ENCODE measurements around the gene LAMA2.

LAMA2 gene

DNA sequence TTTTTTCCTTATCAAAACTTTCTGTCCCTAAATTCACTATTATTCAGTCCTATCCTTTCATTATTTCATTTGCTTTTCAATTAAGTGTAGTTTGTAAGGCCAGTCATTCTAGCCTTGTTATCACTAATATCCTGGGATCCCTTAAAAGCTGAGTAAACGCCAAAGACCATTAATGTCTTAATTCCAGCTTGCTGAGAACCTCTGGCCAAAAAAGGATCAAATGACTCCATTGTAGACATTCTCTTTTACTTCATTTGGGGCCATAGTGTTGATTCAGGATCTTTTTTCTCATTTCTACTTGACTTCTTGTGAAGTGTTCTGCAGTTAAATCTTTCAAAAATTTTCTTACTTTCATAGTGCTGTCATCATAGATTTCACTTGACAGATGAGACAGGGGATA is 379.7 kb downstream of the LAMA2 start:
- no peaks in the 10 kb centered on the region for H3K4me1 ChIP-seq (ENCODE audit: control insufficient read depth, insufficient read depth, low read length)
- no peak overlapping the region for H3K9ac ChIP-seq (ENCODE audit: low read length in 2 of 2)
- H3K4me3 ChIP-seq (ENCODE audit: low read length in 2 of 2), result no peak overlapping the region
- no peak overlapping the region for H3K27ac ChIP-seq (ENCODE audit: low read length)
- H3K27me3 ChIP-seq (ENCODE audit: control insufficient read depth in 1 of 2, insufficient read depth in 2 of 2, low read length in 2 of 2), result no peaks in the 10 kb centered on the region
- H3K9me3 ChIP-seq (ENCODE audit: control insufficient read depth in 2 of 2, low read length in 2 of 2), result no peaks in the 10 kb centered on the region
- H3K36me3 ChIP-seq (ENCODE audit: control insufficient read depth in 2 of 2, insufficient read depth in 2 of 2, low read length in 2 of 2), result no peaks in the 10 kb centered on the region

DNA sequence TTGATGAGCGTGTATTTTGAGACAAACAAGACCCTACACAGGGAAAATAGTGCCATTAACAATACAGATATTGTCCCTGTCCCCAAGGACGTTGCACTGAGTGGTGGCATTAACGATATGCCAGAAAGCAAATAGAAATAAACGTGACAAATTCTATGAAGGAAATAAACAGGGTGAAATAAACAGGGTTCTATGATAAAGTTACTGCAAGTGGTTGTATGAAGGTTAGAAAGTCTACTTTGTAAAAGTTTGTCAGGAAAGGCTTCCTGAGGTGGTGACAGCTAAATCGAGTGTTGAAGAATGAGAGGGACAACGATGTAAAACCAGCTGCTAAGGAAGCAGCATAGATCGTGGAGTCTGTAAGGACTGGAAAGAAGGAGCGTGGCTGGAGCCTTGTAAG is 380.2 kb downstream of the LAMA2 start:
- Histone ChIP-seq H3K4me1 (ENCODE audit: control insufficient read depth, insufficient read depth, low read length) (no peaks in the 10 kb centered on the region), H3K27me3 (ENCODE audit: control insufficient read depth in 1 of 2, insufficient read depth in 2 of 2, low read length in 2 of 2) (no peaks in the 10 kb centered on the region), H3K27ac (ENCODE audit: low read length) (no peak overlapping the region), H3K9ac (ENCODE audit: low read length in 2 of 2) (no peak overlapping the region), H3K9me3 (ENCODE audit: control insufficient read depth in 2 of 2, low read length in 2 of 2) (no peaks in the 10 kb centered on the region), H3K4me3 (ENCODE audit: low read length in 2 of 2) (no peak overlapping the region), H3K36me3 (ENCODE audit: control insufficient read depth in 2 of 2, insufficient read depth in 2 of 2, low read length in 2 of 2) (no peaks in the 10 kb centered on the region)

DNA sequence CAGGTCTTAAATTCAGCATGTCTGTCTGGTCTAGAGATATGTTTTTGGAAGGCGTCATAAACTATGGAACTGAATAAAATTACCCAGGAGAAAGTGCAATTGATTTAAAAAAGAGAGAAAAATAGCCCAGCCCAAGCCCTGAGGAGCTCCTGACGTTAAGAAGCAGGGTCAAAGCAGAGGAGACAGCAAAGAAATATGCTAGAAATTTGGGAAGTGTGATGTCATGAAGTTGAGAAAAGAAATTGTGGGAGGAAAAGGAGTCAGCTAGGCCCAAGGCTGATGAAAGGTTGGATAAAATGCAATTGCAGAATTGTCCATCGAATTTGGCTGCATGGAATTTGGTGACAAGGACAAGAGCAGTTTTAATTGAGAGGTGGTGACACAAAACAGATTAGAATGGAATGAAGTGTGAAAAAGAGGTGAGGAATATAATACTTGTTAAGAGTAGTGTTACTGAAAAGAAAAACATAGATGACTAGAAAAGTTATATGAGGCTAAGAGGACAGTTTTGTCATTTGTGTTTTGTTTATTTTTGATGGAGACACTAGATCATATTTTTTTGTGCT is 381.6 kb downstream of the LAMA2 start:
- H3K4me1 ChIP-seq (ENCODE audit: control insufficient read depth, insufficient read depth, low read length), result no peaks in the 10 kb centered on the region

DNA sequence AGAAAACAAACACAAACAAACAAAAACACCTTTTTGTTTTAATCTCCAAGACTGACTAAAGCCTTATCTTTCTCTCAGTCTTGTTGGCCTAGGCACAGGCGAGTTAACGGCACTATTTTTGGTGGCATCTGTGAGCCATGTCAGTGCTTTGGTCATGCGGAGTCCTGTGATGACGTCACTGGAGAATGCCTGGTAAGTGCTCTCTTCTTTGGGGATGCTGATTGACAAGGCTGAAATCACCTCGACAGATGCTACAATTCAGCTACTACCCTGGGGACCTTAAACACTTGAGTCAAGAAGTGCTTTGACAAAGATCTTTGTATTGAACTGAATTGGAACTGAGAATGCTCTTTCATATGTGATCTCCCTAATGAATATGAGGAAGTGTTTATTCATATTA is 384.1 kb downstream of the LAMA2 start:
- H3K27ac ChIP-seq (ENCODE audit: low read length), result no peak overlapping the region
- no peaks in the 10 kb centered on the region for H3K27me3 ChIP-seq (ENCODE audit: control insufficient read depth in 1 of 2, insufficient read depth in 2 of 2, low read length in 2 of 2)
- H3K4me3 ChIP-seq (ENCODE audit: low read length in 2 of 2), result no peak overlapping the region
- no peaks in the 10 kb centered on the region for H3K9me3 ChIP-seq (ENCODE audit: control insufficient read depth in 2 of 2, low read length in 2 of 2)
- no peaks in the 10 kb centered on the region for H3K36me3 ChIP-seq (ENCODE audit: control insufficient read depth in 2 of 2, insufficient read depth in 2 of 2, low read length in 2 of 2)
- no peak overlapping the region for H3K9ac ChIP-seq (ENCODE audit: low read length in 2 of 2)
- no peaks in the 10 kb centered on the region for H3K4me1 ChIP-seq (ENCODE audit: control insufficient read depth, insufficient read depth, low read length)

More for the DNA sequence above, 381.6 kb downstream of the LAMA2 start:
- Histone ChIP-seq H3K36me3 (ENCODE audit: control insufficient read depth in 2 of 2, insufficient read depth in 2 of 2, low read length in 2 of 2) (no peaks in the 10 kb centered on the region), H3K27me3 (ENCODE audit: control insufficient read depth in 1 of 2, insufficient read depth in 2 of 2, low read length in 2 of 2) (no peaks in the 10 kb centered on the region), H3K9ac (ENCODE audit: low read length in 2 of 2) (no peak overlapping the region), H3K4me3 (ENCODE audit: low read length in 2 of 2) (no peak overlapping the region), H3K27ac (ENCODE audit: low read length) (no peak overlapping the region), H3K9me3 (ENCODE audit: control insufficient read depth in 2 of 2, low read length in 2 of 2) (no peaks in the 10 kb centered on the region)

DNA sequence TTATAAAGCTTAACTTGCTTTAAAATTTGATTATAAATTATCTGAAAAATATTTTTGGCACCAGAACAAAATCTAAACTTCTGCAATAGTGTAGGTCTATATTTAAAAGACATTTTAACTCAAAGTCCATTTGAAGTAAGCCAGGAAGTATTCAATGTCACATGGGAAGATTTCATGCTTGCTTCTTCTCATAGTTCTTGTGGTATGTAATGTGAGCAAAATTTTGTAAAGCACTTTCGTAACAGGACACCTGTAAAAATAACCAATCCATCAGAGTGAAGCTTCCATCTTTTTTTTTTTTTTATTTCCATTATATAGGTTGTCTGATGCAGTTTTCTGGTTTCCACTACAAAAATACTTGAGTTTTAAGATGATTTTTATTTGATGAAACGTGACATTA is 386.1 kb downstream of the LAMA2 start:
- Histone ChIP-seq H3K9ac (ENCODE audit: low read length in 2 of 2) (no peak overlapping the region), H3K4me3 (ENCODE audit: low read length in 2 of 2) (no peak overlapping the region), H3K4me1 (ENCODE audit: control insufficient read depth, insufficient read depth, low read length) (no peaks in the 10 kb centered on the region), H3K9me3 (ENCODE audit: control insufficient read depth in 2 of 2, low read length in 2 of 2) (no peaks in the 10 kb centered on the region), H3K36me3 (ENCODE audit: control insufficient read depth in 2 of 2, insufficient read depth in 2 of 2, low read length in 2 of 2) (no peaks in the 10 kb centered on the region), H3K27ac (ENCODE audit: low read length) (no peak overlapping the region), H3K27me3 (ENCODE audit: control insufficient read depth in 1 of 2, insufficient read depth in 2 of 2, low read length in 2 of 2) (no peaks in the 10 kb centered on the region)

DNA sequence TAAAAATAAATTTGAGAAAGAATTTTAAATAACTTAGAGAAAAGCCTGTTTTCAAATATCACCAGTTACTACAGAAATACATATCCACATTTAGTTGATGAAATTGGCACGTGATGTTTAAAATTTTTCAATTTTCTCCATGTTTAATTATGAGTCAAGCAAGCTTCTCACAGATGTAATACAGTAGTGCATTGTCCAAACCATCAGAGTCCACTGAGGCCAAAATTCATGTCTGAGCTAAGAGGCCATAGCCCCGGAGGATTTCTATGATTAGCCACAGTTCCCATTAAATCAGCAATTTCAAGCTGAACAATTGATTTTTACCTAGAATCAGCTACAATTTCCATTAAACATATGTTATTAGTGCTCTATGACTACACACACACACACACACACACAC is 387.0 kb downstream of the LAMA2 start:
- Histone ChIP-seq H3K9ac (ENCODE audit: low read length in 2 of 2) (no peak overlapping the region), H3K9me3 (ENCODE audit: control insufficient read depth in 2 of 2, low read length in 2 of 2) (no peaks in the 10 kb centered on the region), H3K4me3 (ENCODE audit: low read length in 2 of 2) (no peak overlapping the region), H3K27ac (ENCODE audit: low read length) (no peak overlapping the region), H3K27me3 (ENCODE audit: control insufficient read depth in 1 of 2, insufficient read depth in 2 of 2, low read length in 2 of 2) (no peaks in the 10 kb centered on the region), H3K36me3 (ENCODE audit: control insufficient read depth in 2 of 2, insufficient read depth in 2 of 2, low read length in 2 of 2) (no peaks in the 10 kb centered on the region), H3K4me1 (ENCODE audit: control insufficient read depth, insufficient read depth, low read length) (no peaks in the 10 kb centered on the region)

DNA sequence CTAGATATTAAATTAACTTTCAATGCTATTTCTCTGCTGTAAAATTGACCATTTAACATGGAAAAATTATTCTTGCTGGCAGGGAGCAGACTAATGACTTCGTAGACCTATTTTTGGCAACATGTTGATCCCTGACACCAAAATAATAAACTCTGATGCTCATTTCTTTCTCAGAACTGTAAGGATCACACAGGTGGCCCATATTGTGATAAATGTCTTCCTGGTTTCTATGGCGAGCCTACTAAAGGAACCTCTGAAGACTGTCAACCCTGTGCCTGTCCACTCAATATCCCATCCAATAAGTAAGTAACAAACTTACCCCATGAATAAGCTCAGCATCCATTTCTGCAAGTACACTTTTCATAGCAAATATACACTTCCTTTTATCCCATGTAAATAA is 387.5 kb downstream of the LAMA2 start:
- Histone ChIP-seq H3K27ac (ENCODE audit: low read length) (no peak overlapping the region), H3K4me3 (ENCODE audit: low read length in 2 of 2) (no peak overlapping the region), H3K4me1 (ENCODE audit: control insufficient read depth, insufficient read depth, low read length) (no peaks in the 10 kb centered on the region), H3K27me3 (ENCODE audit: control insufficient read depth in 1 of 2, insufficient read depth in 2 of 2, low read length in 2 of 2) (no peaks in the 10 kb centered on the region), H3K9me3 (ENCODE audit: control insufficient read depth in 2 of 2, low read length in 2 of 2) (no peaks in the 10 kb centered on the region), H3K36me3 (ENCODE audit: control insufficient read depth in 2 of 2, insufficient read depth in 2 of 2, low read length in 2 of 2) (no peaks in the 10 kb centered on the region), H3K9ac (ENCODE audit: low read length in 2 of 2) (no peak overlapping the region)

DNA sequence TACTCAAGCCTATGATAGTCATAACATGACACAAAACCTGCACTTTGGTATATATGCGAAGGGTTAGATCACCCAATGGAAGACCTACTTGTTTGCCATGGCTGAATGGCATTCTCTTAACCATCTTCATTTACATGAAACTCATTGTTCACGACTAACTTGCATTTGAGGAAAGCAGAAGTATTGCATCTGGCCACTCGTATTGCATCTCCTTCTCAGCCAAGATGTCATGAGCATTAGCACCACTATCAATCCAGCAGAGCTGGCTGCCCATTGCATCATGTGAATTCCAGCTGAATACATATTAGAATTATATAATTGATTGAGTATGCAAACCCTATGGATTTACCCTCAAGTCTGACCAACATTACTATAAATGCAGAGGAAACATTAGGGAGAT is 390.2 kb downstream of the LAMA2 start:
- Histone ChIP-seq H3K36me3 (ENCODE audit: control insufficient read depth in 2 of 2, insufficient read depth in 2 of 2, low read length in 2 of 2) (no peaks in the 10 kb centered on the region), H3K27ac (ENCODE audit: low read length) (no peak overlapping the region), H3K27me3 (ENCODE audit: control insufficient read depth in 1 of 2, insufficient read depth in 2 of 2, low read length in 2 of 2) (no peaks in the 10 kb centered on the region), H3K9ac (ENCODE audit: low read length in 2 of 2) (no peak overlapping the region), H3K4me1 (ENCODE audit: control insufficient read depth, insufficient read depth, low read length) (no peaks in the 10 kb centered on the region), H3K9me3 (ENCODE audit: control insufficient read depth in 2 of 2, low read length in 2 of 2) (no peaks in the 10 kb centered on the region), H3K4me3 (ENCODE audit: low read length in 2 of 2) (no peak overlapping the region)

DNA sequence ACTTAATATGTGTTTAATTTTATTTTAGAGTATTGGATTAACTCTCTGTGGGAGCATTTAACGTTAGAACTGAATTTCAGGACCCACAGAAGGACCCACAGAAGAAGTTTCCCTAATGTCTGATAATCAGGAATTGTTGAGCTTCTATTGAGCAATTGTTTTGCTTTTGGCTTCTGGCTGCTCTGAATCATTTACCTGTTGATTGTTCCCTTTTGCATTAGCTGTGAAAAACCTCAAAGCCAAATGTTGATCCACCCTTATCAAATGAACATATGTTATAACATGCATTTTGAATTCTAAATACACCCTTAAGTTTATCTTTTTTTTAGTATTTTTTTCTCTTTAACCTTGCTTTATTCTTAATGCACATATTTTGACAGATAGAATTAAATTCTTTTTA is 393.5 kb downstream of the LAMA2 start:
- no peaks in the 10 kb centered on the region for H3K4me1 ChIP-seq (ENCODE audit: control insufficient read depth, insufficient read depth, low read length)
- H3K36me3 ChIP-seq (ENCODE audit: control insufficient read depth in 2 of 2, insufficient read depth in 2 of 2, low read length in 2 of 2), result no peaks in the 10 kb centered on the region
- H3K27ac ChIP-seq (ENCODE audit: low read length), result no peak overlapping the region
- no peaks in the 10 kb centered on the region for H3K9me3 ChIP-seq (ENCODE audit: control insufficient read depth in 2 of 2, low read length in 2 of 2)
- H3K4me3 ChIP-seq (ENCODE audit: low read length in 2 of 2), result no peak overlapping the region
- H3K27me3 ChIP-seq (ENCODE audit: control insufficient read depth in 1 of 2, insufficient read depth in 2 of 2, low read length in 2 of 2), result no peaks in the 10 kb centered on the region
- H3K9ac ChIP-seq (ENCODE audit: low read length in 2 of 2), result no peak overlapping the region

DNA sequence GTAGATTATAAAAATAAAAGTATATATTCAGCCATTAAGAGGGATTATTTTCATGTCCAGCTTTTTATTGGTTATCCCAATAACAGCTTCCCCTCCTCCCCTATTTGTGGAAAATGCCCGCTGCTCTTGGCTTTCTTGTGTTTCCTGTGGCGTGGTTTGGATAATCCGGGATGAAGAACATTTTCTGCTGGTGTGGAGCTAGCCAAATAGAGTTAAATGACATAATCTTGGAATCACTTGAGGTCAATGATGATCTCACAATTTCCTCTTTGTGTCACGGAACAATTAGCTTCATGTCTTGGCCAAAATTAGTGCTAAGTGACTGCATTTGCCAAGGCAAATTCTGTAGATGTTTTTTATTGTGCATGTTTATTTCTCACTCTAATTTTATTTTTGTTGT is 394.0 kb downstream of the LAMA2 start:
- Histone ChIP-seq H3K27me3 (ENCODE audit: control insufficient read depth in 1 of 2, insufficient read depth in 2 of 2, low read length in 2 of 2) (no peaks in the 10 kb centered on the region), H3K4me3 (ENCODE audit: low read length in 2 of 2) (no peak overlapping the region), H3K9me3 (ENCODE audit: control insufficient read depth in 2 of 2, low read length in 2 of 2) (no peaks in the 10 kb centered on the region), H3K9ac (ENCODE audit: low read length in 2 of 2) (no peak overlapping the region), H3K36me3 (ENCODE audit: control insufficient read depth in 2 of 2, insufficient read depth in 2 of 2, low read length in 2 of 2) (no peaks in the 10 kb centered on the region), H3K27ac (ENCODE audit: low read length) (no peak overlapping the region), H3K4me1 (ENCODE audit: control insufficient read depth, insufficient read depth, low read length) (no peaks in the 10 kb centered on the region)

DNA sequence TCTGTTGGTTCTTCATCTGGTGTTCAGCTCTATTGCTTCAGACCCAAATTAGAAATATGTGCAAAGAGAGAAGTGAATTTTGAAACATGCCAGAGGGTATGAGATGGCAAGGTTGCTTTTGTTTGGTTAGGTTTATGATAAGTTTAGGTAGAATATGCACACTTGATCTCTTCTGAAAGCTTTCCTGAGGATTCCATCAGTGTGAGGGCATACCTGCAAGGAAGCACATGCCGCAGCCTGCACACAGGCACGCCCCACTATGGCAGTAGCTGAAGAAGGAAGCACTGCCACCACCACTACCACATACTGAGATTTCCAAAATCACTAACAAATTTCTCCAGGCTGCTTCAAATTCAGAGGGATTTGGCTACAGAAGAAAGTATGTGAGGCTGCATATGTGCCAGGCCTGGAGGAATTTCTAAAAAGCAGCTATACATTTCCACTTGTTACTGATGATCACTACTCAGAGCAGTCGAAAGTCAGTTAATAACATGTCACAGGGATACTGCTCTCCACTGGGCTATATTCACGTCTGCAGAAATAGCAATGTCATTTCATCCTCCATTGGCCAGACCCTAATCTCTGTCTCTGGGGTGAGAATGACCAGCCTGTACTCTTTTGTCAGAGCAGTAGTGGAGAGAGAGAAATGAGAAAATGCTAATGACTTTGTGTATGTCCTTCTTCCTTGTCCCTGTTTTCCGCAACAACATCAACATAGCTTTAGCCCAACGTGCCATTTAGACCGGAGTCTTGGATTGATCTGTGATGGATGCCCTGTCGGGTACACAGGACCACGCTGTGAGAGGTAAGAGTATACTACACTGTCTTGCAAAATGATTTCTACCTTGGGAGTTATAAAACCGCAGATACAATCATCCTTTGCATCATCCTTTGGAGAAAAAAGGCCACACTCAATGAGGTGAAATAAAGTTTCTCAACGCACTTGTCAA is 396.7 kb downstream of the LAMA2 start:
- no peak overlapping the region for H3K9ac ChIP-seq (ENCODE audit: low read length in 2 of 2)
- H3K9me3 ChIP-seq (ENCODE audit: control insufficient read depth in 2 of 2, low read length in 2 of 2), result no peaks in the 10 kb centered on the region
- no peaks in the 10 kb centered on the region for H3K36me3 ChIP-seq (ENCODE audit: control insufficient read depth in 2 of 2, insufficient read depth in 2 of 2, low read length in 2 of 2)
- H3K4me3 ChIP-seq (ENCODE audit: low read length in 2 of 2), result no peak overlapping the region
- H3K27me3 ChIP-seq (ENCODE audit: control insufficient read depth in 1 of 2, insufficient read depth in 2 of 2, low read length in 2 of 2), result no peaks in the 10 kb centered on the region
- H3K27ac ChIP-seq (ENCODE audit: low read length), result no peak overlapping the region
- H3K4me1 ChIP-seq (ENCODE audit: control insufficient read depth, insufficient read depth, low read length), result no peaks in the 10 kb centered on the region

Data from stomach smooth muscle (tissue), 2 donors.